AG09319 (cell line): ENCODE data around the gene HERC2.

Experiments used
- DNase-seq: peaks from one replicate; pipeline ENCODE4 v3.0.0-alpha.2; 2010; ENCODE audit warnings: low read depth; ENCODE audit errors: extremely low read depth
- CTCF ChIP-seq: IDR thresholded peaks from 2 replicates; pipeline ENCODE4 v1.5.1; 2011; ENCODE audit warnings: low read depth, mild to moderate bottlenecking, inconsistent platforms, low read length, moderate library complexity

HERC2 gene

GRCh38 chr15:28101983-28102441, 220.0 kb downstream of the HERC2 start:
- DNase-seq: no peak
- TF ChIP-seq CTCF: no peak

- no peak for DNase-seq
- TF ChIP-seq CTCF: no peak
Measured at GRCh38 chr15:28101201-28101600, 220.8 kb downstream of the HERC2 start.

- TF ChIP-seq CTCF: no peak
- no peak for DNase-seq
Measured at GRCh38 chr15:28100516-28101195, 221.3 kb downstream of the HERC2 start.

- no peak for DNase-seq
- no peak for TF ChIP-seq CTCF
Measured at GRCh38 chr15:28099555-28100140, 222.3 kb downstream of the HERC2 start.

- DNase-seq: no peak
- TF ChIP-seq CTCF: peak; percentile 19
Measured at GRCh38 chr15:28098766-28099554, 223.0 kb downstream of the HERC2 start, which contains the start of gene OCA2. OCA2 (minus strand) TSS chr15:28099315; CDS start chr15:28081874, 17,441 bp downstream.

- TF ChIP-seq CTCF: no peak
- DNase-seq: no peak
Measured at GRCh38 chr15:28098360-28098765, 223.6 kb downstream of the HERC2 start.

GRCh38 chr15:28097656-28098359, 224.2 kb downstream of the HERC2 start:
- no peak for DNase-seq
- TF ChIP-seq CTCF: no peak
